Activated CD4-positive, alpha-beta memory T cell treated with anti-CD3 and anti-CD28 coated beads for 36 hours (primary cell): ENCODE results near the gene RRAD. TPM values are rescaled to one million over a fixed set of nuclear protein-coding genes. Genes with fewer than 3 reads are reported as not detected.

Experiments used
- CTCF ChIA-PET: fragments of 350-600 bp; sonication (Branson Sonifier 250); formaldehyde crosslinking; loops from one replicate; lab custom pipeline; 2021; ENCODE audit warnings: antibody characterized with exemption, inconsistent platforms; lab: Charles Lee
- POLR2A ChIA-PET: fragments of 350-600 bp; sonication (Branson Sonifier 250); formaldehyde crosslinking; loops from one replicate; lab custom pipeline; 2021; ENCODE audit warnings: antibody characterized with exemption; lab: Charles Lee
- DNase-seq: peaks from one replicate; pipeline ENCODE4 v3.0.0-alpha.2; 2020
- H3K27ac Mint-ChIP-seq: one replicate; pipeline ENCODE4 v1.8.0; 2021; ENCODE audit warnings: mixed read lengths
- H3K27me3 Mint-ChIP-seq: one replicate; pipeline ENCODE4 v1.8.0; 2021; ENCODE audit warnings: mixed read lengths
- H3K36me3 Mint-ChIP-seq: one replicate; pipeline ENCODE4 v1.8.0; 2021; ENCODE audit warnings: mixed read lengths
- H3K4me1 Mint-ChIP-seq: one replicate; pipeline ENCODE4 v1.8.0; 2021; ENCODE audit warnings: low read depth, mixed read lengths
- H3K4me3 Mint-ChIP-seq: one replicate; pipeline ENCODE4 v1.8.0; 2021; ENCODE audit warnings: mild to moderate bottlenecking, mixed read lengths
- H3K9me3 Mint-ChIP-seq: one replicate; pipeline ENCODE4 v1.8.0; 2021; ENCODE audit warnings: mixed read lengths
- intact Hi-C: fragments of 100-400 bp; cut with micrococcal nuclease; formaldehyde crosslinking; loops from one replicate; pipeline ENCODE4 v1.15.1; 2023
- total RNA-seq, 2 experiments: library from RNA; stranded (reverse); gene quantifications; one replicate each; pipeline ENCODE4 v1.2.3, GENCODE V29; 2021

Gene RRAD
- total RNA-seq, 2 experiments from 2014 or later: 0.48 to 0.65 TPM

DNA sequence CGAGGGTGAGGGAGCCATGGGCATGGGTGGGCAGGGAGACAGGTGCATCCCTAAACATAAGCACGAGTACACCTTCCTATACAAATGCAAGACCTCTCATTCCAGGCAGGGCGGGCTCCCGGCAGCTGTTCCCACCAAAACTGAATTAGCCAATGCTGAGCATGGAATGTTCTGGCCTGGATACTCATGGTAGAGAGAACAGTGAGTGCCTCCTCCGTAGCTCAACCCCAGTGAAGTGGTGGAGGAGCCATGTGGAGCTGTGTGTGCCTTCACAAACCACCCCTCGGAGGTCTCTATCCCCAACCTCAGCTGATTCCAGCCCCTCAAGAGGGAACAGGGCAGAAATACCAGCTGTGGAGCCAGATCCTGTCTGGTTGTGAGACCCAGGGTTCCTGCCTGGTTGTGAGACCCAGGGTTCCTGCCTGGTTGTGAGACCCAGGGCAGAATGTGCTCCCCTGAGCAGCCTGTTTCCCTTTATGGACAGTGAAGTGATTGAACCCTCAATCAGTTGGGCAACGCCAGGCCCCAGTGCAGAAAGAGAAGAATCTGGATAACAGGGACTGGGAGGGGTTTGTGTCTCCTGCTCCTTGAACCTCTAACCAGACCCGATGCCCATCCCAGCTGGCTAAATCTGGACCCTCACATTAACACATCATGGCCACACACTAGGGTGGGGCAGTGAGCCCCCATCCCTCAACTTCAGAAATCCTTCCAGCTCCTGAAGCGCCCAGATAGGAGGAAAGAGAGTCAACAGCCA is 4.2 kb downstream of the RRAD start:
- H3K4me3 Mint-ChIP-seq: no peak overlapping the region
- peaks cover 30% of the 10 kb centered on the region for H3K27me3 Mint-ChIP-seq
- intact Hi-C loops: no loop called here
- H3K27ac Mint-ChIP-seq: no peak overlapping the region
- no peaks in the 10 kb centered on the region for H3K9me3 Mint-ChIP-seq
- ChIA-PET POLR2A (no interaction called here), CTCF (interaction anchor here (0.6 to 4.3 kb wide), 4 partner anchors 11 to 445 kb away, joined by 3 to 21 read pairs (median 12); no protein-coding TSS in a partner anchor)
- peaks cover 7% of the 10 kb centered on the region for H3K4me1 Mint-ChIP-seq
- H3K36me3 Mint-ChIP-seq: peaks cover 3% of the 10 kb centered on the region
- DNase-seq: no peak

- Mint-ChIP-seq H3K4me3 (no peak overlapping the region), H3K9me3 (no peaks in the 10 kb centered on the region), H3K27ac (no peak overlapping the region), H3K27me3 (peaks cover 24% of the 10 kb centered on the region), H3K4me1 (peaks cover under 1% of the 10 kb centered on the region), H3K36me3 (peaks cover 3% of the 10 kb centered on the region)
- POLR2A ChIA-PET: no interaction called here
- CTCF ChIA-PET: interaction anchor here (2.0 to 4.3 kb wide), 3 partner anchors 10 to 53 kb away, joined by 8 to 21 read pairs (median 15); no protein-coding TSS in a partner anchor
- intact Hi-C loops: no loop called here
- DNase-seq: no peak
These were observed 5.1 kb downstream of the RRAD start for GRCh38 chr16:66920299-66920590.

- intact Hi-C loops: no loop called here
- Mint-ChIP-seq H3K4me3 (no peak overlapping the region), H3K27me3 (peaks cover 23% of the 10 kb centered on the region), H3K27ac (no peak overlapping the region), H3K9me3 (no peaks in the 10 kb centered on the region), H3K36me3 (peaks cover 3% of the 10 kb centered on the region), H3K4me1 (no peaks in the 10 kb centered on the region)
- ChIA-PET CTCF (interaction anchor here (1.2 to 4.3 kb wide), 6 partner anchors 9 to 89 kb away, joined by 3 to 21 read pairs (median 8); partner anchors contain the start of gene NAE1), POLR2A (interaction anchor here (0.7 kb wide), 1 partner anchor 13 kb away, joined by 3 read pairs; no protein-coding TSS in a partner anchor)
- no peak for DNase-seq
These were observed 5.6 kb downstream of the RRAD start for GRCh38 chr16:66919569-66920298.

GRCh38 chr16:66918803-66919568 is 6.3 kb downstream of the RRAD start, which contains the start of gene CDH16:
Gene CDH16, minus strand, starts transcription at chr16:66918885. Its CDS starts 820 bp downstream, at chr16:66918065.
- POLR2A ChIA-PET: interaction anchor here (0.7 kb wide), 1 partner anchor 14 kb away, joined by 3 read pairs; no protein-coding TSS in a partner anchor
- peaks cover 19% of the 10 kb centered on the region for H3K27me3 Mint-ChIP-seq
- intact Hi-C loops: no loop called here

DNA sequence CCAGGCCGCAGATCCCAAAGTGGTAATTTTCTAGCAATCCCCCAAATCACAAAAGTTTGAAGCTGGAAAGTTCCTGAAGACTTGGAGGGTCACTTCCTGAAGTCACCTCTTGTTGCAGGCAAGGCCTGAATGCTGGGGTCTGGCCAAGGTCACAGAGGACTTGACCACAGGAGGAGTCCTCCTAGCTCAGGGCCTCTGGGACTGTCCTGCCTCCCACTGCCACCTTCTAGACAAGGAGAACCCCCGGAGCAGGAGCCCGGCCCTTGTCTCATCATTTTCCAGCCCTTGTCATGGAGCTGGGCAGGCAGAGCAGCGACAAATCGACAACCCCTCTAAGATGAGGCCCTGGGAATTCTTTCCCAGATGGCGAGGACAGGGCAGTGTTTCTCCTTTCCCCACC is 7.0 kb downstream of the RRAD start:
- no peak for DNase-seq
- POLR2A ChIA-PET: no interaction called here
- no peaks in the 10 kb centered on the region for H3K9me3 Mint-ChIP-seq
- H3K27me3 Mint-ChIP-seq: peaks cover 13% of the 10 kb centered on the region
- intact Hi-C loops: no loop called here
- H3K4me3 Mint-ChIP-seq: no peak overlapping the region
- no peak overlapping the region for H3K27ac Mint-ChIP-seq
- H3K4me1 Mint-ChIP-seq: no peaks in the 10 kb centered on the region
- CTCF ChIA-PET: interaction anchor here (1.6 to 2.6 kb wide), 3 partner anchors 8 to 51 kb away, joined by 5 to 15 read pairs (median 9); no protein-coding TSS in a partner anchor
- peaks cover 2% of the 10 kb centered on the region for H3K36me3 Mint-ChIP-seq

More at GRCh38 chr16:66918803-66919568, 6.3 kb downstream of the RRAD start, which contains the start of gene CDH16:
- Mint-ChIP-seq H3K9me3 (no peaks in the 10 kb centered on the region), H3K27ac (no peak within 1 kb of the TSS), H3K36me3 (peaks cover 3% of the 10 kb centered on the region), H3K4me1 (no peaks in the 10 kb centered on the region), H3K4me3 (no peak within 1 kb of the TSS)
- CTCF ChIA-PET: interaction anchor here (1.2 to 2.6 kb wide), 4 partner anchors 9 to 88 kb away, joined by 3 to 15 read pairs (median 7); partner anchors contain the start of gene NAE1
- DNase-seq: no peak

- no peak overlapping the region for H3K27ac Mint-ChIP-seq
- H3K9me3 Mint-ChIP-seq: no peaks in the 10 kb centered on the region
- no peak overlapping the region for H3K4me3 Mint-ChIP-seq
- ChIA-PET CTCF (no interaction called here), POLR2A (no interaction called here)
- DNase-seq: no peak
- intact Hi-C loops: no loop called here
- peaks cover 8% of the 10 kb centered on the region for H3K27me3 Mint-ChIP-seq
- no peaks in the 10 kb centered on the region for H3K4me1 Mint-ChIP-seq
- no peaks in the 10 kb centered on the region for H3K36me3 Mint-ChIP-seq
These were observed 7.6 kb downstream of the RRAD start for GRCh38 chr16:66917741-66918140.

DNA sequence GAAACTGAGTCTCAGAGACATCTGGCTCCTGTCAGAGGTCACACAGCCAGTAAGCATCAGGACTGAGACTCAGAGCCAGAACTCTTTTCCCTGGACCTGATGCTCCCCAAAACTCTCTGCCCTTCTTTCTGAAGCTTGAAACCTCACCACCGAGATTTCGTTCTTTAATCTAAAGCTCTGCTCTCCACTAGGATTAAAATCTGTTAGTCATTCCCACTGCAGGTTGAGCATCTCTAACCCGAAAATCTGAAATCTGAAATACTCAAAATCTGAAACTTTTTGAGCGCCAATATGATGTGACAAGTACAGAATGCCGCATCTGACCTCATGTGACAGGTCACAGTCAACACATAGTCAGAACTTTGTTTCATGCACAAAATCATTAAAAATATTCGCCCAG is 8.8 kb downstream of the RRAD start:
- Mint-ChIP-seq H3K4me3 (no peak overlapping the region), H3K27me3 (peaks cover 8% of the 10 kb centered on the region), H3K4me1 (no peaks in the 10 kb centered on the region), H3K27ac (no peak overlapping the region), H3K36me3 (no peaks in the 10 kb centered on the region), H3K9me3 (no peaks in the 10 kb centered on the region)
- no peak for DNase-seq
- intact Hi-C loops: no loop called here
- ChIA-PET POLR2A (no interaction called here), CTCF (interaction anchor here (0.6 to 1.3 kb wide), 2 partner anchors 12 to 86 kb away, joined by 3 read pairs; partner anchors contain the start of gene NAE1)

- CTCF ChIA-PET: interaction anchor here (1.1 to 1.3 kb wide), 2 partner anchors 10 to 13 kb away, joined by 3 to 8 read pairs; no protein-coding TSS in a partner anchor
- POLR2A ChIA-PET: interaction anchor here (1.2 kb wide), 1 partner anchor 19 kb away, joined by 4 read pairs; the partner anchor contains the start of gene CIAO2B
- Mint-ChIP-seq H3K4me1 (no peaks in the 10 kb centered on the region), H3K27me3 (peaks cover 4% of the 10 kb centered on the region), H3K36me3 (no peaks in the 10 kb centered on the region), H3K27ac (no peak overlapping the region), H3K4me3 (no peak overlapping the region), H3K9me3 (no peaks in the 10 kb centered on the region)
- DNase-seq: no peak
- intact Hi-C loops: no loop called here
These were observed 10.3 kb downstream of the RRAD start for GRCh38 chr16:66915041-66915440.

DNA sequence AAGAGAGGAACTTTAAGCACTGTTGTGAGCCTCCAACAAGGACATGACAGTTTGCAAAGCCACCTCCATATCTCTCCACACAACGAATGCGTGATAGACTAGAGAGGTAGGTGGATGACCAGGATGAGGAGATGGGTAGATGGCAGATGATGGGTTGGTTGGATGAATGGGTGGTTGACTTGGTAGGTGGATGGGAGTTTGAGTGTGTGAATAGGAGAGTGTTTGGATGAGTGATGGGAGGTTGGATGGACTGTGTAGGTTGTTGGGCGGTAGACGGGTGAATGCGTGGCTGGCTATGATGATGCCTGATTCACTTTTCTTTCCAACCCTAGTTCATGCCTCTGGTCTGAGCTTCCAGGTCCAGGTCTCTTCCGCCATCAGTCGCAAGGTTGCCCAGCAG is 10.8 kb downstream of the RRAD start:
- peaks cover 1% of the 10 kb centered on the region for H3K27me3 Mint-ChIP-seq
- H3K9me3 Mint-ChIP-seq: no peaks in the 10 kb centered on the region
- H3K27ac Mint-ChIP-seq: no peak overlapping the region
- DNase-seq: no peak
- CTCF ChIA-PET: interaction anchor here (1.3 kb wide), 1 partner anchor 10 kb away, joined by 3 read pairs; no protein-coding TSS in a partner anchor
- no peak overlapping the region for H3K4me3 Mint-ChIP-seq
- POLR2A ChIA-PET: interaction anchor here (1.2 kb wide), 1 partner anchor 20 kb away, joined by 4 read pairs; the partner anchor contains the start of gene CIAO2B
- no peaks in the 10 kb centered on the region for H3K4me1 Mint-ChIP-seq
- H3K36me3 Mint-ChIP-seq: no peaks in the 10 kb centered on the region
- intact Hi-C loops: no loop called here

- Mint-ChIP-seq H3K27ac (no peak overlapping the region), H3K4me1 (no peaks in the 10 kb centered on the region), H3K36me3 (no peaks in the 10 kb centered on the region), H3K9me3 (no peaks in the 10 kb centered on the region), H3K4me3 (no peak overlapping the region), H3K27me3 (peaks cover 1% of the 10 kb centered on the region)
- intact Hi-C loops: no loop called here
- no peak for DNase-seq
- ChIA-PET POLR2A (no interaction called here), CTCF (interaction anchor here (1.3 to 1.7 kb wide), 2 partner anchors 11 to 48 kb away, joined by 3 read pairs; partner anchors contain the start of gene CES3)
These were observed 11.6 kb downstream of the RRAD start for GRCh38 chr16:66913711-66914110.

- POLR2A ChIA-PET: no interaction called here
- intact Hi-C loops: no loop called here
These were observed 12.3 kb downstream of the RRAD start for GRCh38 chr16:66913081-66913480.

More at GRCh38 chr16:66913081-66913480, 12.3 kb downstream of the RRAD start:
- CTCF ChIA-PET: interaction anchor here (1.0 to 1.7 kb wide), 2 partner anchors 10 to 48 kb away, joined by 3 read pairs; partner anchors contain the start of gene CES3
- DNase-seq: no peak
- Mint-ChIP-seq H3K27me3 (peaks cover 1% of the 10 kb centered on the region), H3K4me3 (no peak overlapping the region), H3K27ac (no peak overlapping the region), H3K4me1 (no peaks in the 10 kb centered on the region), H3K9me3 (no peaks in the 10 kb centered on the region), H3K36me3 (no peaks in the 10 kb centered on the region)
